Keratinocyte (primary cell): ENCODE measurements around the gene ACO2. TPM values are rescaled to one million over a fixed set of nuclear protein-coding genes. Genes with fewer than 3 reads are reported as not detected.

Source experiments
- DNase-seq: peaks from one replicate; pipeline ENCODE4 v3.0.0-alpha.2; 2011; ENCODE audit warnings: low read depth, missing footprints, low spot score
- FAIRE-seq: peaks from 2 replicates; lab custom pipeline; 2011; peaks lifted over from hg19 to GRCh38; lab: Jason Lieb, UNC
- H2AFZ ChIP-seq: 2 replicates; pipeline ENCODE4 v1.6.0; 2012; ENCODE audit warnings: low read length, control low read depth, inconsistent platforms; ENCODE audit not compliant: control insufficient read depth
- H3K27ac ChIP-seq: 2 replicates; pipeline ENCODE4 v1.5.1; 2011; ENCODE audit warnings: low read length; ENCODE audit not compliant: control insufficient read depth, insufficient read depth
- H3K27me3 ChIP-seq: 3 replicates; pipeline ENCODE4 v1.6.0; 2011; ENCODE audit warnings: low read length; ENCODE audit not compliant: control insufficient read depth, insufficient read depth; ENCODE audit errors: extremely low read depth
- H3K36me3 ChIP-seq, 2 experiments: 2 replicates in 1 of 2; 3 replicates in 1 of 2; pipeline ENCODE4 v1.5.1; 2011; ENCODE audit warnings: low read length in 2 of 2, mild to moderate bottlenecking in 1 of 2; ENCODE audit not compliant: control insufficient read depth in 2 of 2, insufficient read depth in 2 of 2; ENCODE audit errors: extremely low read depth in 1 of 2
- H3K4me1 ChIP-seq: 3 replicates; pipeline ENCODE4 v1.5.1; 2011; ENCODE audit warnings: low read length; ENCODE audit not compliant: control insufficient read depth, insufficient read depth; ENCODE audit errors: extremely low read depth
- H3K4me2 ChIP-seq: 3 replicates; pipeline ENCODE4 v1.6.0; 2011; ENCODE audit warnings: low read depth, low read length; ENCODE audit not compliant: control insufficient read depth, insufficient read depth; ENCODE audit errors: extremely low read depth
- H3K4me3 ChIP-seq, 3 experiments: fragments of 200-600 bp in 1 of 3; sonication (generic) in 1 of 3; 2 replicates in 2 of 3; 3 replicates in 1 of 3; pipeline ENCODE4 v1.5.1; 2011 to 2016; ENCODE audit warnings: low read length in 3 of 3, mild to moderate bottlenecking in 3 of 3, control low read depth in 2 of 3, inconsistent platforms in 1 of 3, low read depth in 1 of 3, mixed read lengths in 1 of 3, mixed run types in 1 of 3, moderate library complexity in 1 of 3; ENCODE audit not compliant: control insufficient read depth in 2 of 3, insufficient read depth in 2 of 3; ENCODE audit errors: extremely low read depth in 1 of 3
- H3K79me2 ChIP-seq: 2 replicates; pipeline ENCODE4 v1.6.0; 2012; ENCODE audit warnings: low read length; ENCODE audit not compliant: control insufficient read depth, insufficient read depth
- H3K9ac ChIP-seq: 3 replicates; pipeline ENCODE4 v1.6.0; 2011; ENCODE audit warnings: low read length; ENCODE audit not compliant: control insufficient read depth, insufficient read depth; ENCODE audit errors: extremely low read depth
- H3K9me1 ChIP-seq: 3 replicates; pipeline ENCODE4 v1.6.0; 2011; ENCODE audit warnings: low read length; ENCODE audit not compliant: control insufficient read depth, insufficient read depth; ENCODE audit errors: extremely low read depth
- H3K9me3 ChIP-seq: 2 replicates; pipeline ENCODE4 v1.5.1; 2012; ENCODE audit warnings: low read depth, low read length; ENCODE audit not compliant: control insufficient read depth
- H4K20me1 ChIP-seq: 3 replicates; pipeline ENCODE4 v1.6.0; 2011; ENCODE audit warnings: low read length; ENCODE audit not compliant: control insufficient read depth, insufficient read depth; ENCODE audit errors: extremely low read depth
- CTCF ChIP-seq, 3 experiments: IDR thresholded peaks in 1 of 3; conservative IDR thresholded peaks in 1 of 3; optimal IDR thresholded peaks in 1 of 3; 2 replicates in 2 of 3; 3 replicates in 1 of 3; pipeline versions ENCODE3 to v1.5.1; 2011; ENCODE audit warnings: low read length in 3 of 3, mild to moderate bottlenecking in 3 of 3, moderate library complexity in 2 of 3, control low read depth in 1 of 3, inconsistent platforms in 1 of 3; ENCODE audit not compliant: insufficient read depth in 2 of 3; ENCODE audit errors: extremely low read depth in 1 of 3
- EZH2 ChIP-seq: IDR thresholded peaks from one replicate; pipeline ENCODE4 v1.6.1; 2012; ENCODE audit warnings: inconsistent platforms, mild to moderate bottlenecking, low read length, moderate library complexity
- dilution Hi-C: fragments of 300-500 bp; cut with MboI; formaldehyde crosslinking; loops from one replicate; pipeline ENCODE4 v1.7.0; 2020; ENCODE audit warnings: low sequenced_read_pairs; ENCODE audit not compliant: extremely low pct_ligation_motif_present
- polyA plus RNA-seq, 5 experiments: library from polyadenylated mRNA; depleted of rRNA in 3 of 5; stranded (reverse) in 3 of 5; stranded (forward) in 1 of 5; unstranded in 1 of 5; fragments of >200 nt; gene quantifications; 1 replicate in 1 of 5; 2 replicates in 3 of 5; 3 replicates in 1 of 5; pipeline versions ENCODE4 v1.2.1 to v1.2.3, GENCODE V29; 2011 to 2012; ENCODE audit warnings: missing spikeins in 2 of 5, low read depth in 1 of 5, low replicate concordance in 1 of 5

The ACO2 gene
- polyA plus RNA-seq, 1 donor (not counting 4 experiments of a cell fraction or from before 2014, with no cell fraction given): 37.2 TPM

GRCh38 chr22:41444360-41445128 is 24.4 kb upstream of the ACO2 start:
- H3K27ac ChIP-seq: peak overlapping the region; percentile 95
- DNase-seq: no peak
- peak; percentile 56 for FAIRE-seq
- H3K27me3 ChIP-seq: no peaks in the 10 kb centered on the region
- peaks cover 11 to 17% of the 10 kb centered on the region in 2 experiments for H3K36me3 ChIP-seq
- H3K4me2 ChIP-seq: peak overlapping the region; percentile 99
- H2AFZ ChIP-seq: peak overlapping the region; percentile 92
- H3K9me3 ChIP-seq: no peaks in the 10 kb centered on the region
- dilution Hi-C loops: no loop called here
- peak overlapping the region; percentile 96 for H3K9ac ChIP-seq
- H3K9me1 ChIP-seq: no peaks in the 10 kb centered on the region
- peak overlapping the region; percentile 71 to 100 (median 97) for H3K4me3 ChIP-seq
- TF ChIP-seq EZH2: no peak
- TF ChIP-seq CTCF (optimal IDR thresholded peaks at IDR 0.05 in 1 of 3, IDR thresholded peaks at IDR 0.05 in 1 of 3, conservative IDR thresholded peaks at IDR 0.05 in 1 of 3; ENCODE audit: extremely low read depth in 1 of 3, insufficient read depth in 2 of 3, low read length in 3 of 3): no peak
- H4K20me1 ChIP-seq: peaks cover 9% of the 10 kb centered on the region
- peaks cover 67% of the 10 kb centered on the region for H3K79me2 ChIP-seq
- peaks cover 15% of the 10 kb centered on the region for H3K4me1 ChIP-seq

- H3K4me2 ChIP-seq: peak overlapping the region; percentile 99
- no peaks in the 10 kb centered on the region for H3K9me1 ChIP-seq
- DNase-seq: no peak
- H3K79me2 ChIP-seq: peaks cover 61% of the 10 kb centered on the region
- H2AFZ ChIP-seq: no peak overlapping the region
- H3K27ac ChIP-seq: peak overlapping the region; percentile 95
- H3K9ac ChIP-seq: peak overlapping the region; percentile 96
- peaks cover 9% of the 10 kb centered on the region for H4K20me1 ChIP-seq
- H3K9me3 ChIP-seq: no peaks in the 10 kb centered on the region
- peak overlapping the region; percentile 71 to 100 (median 97) for H3K4me3 ChIP-seq
- H3K4me1 ChIP-seq: peaks cover 15% of the 10 kb centered on the region
- no peak for FAIRE-seq
- dilution Hi-C loops: no loop called here
- TF ChIP-seq EZH2 (no peak), CTCF (optimal IDR thresholded peaks at IDR 0.05 in 1 of 3, IDR thresholded peaks at IDR 0.05 in 1 of 3, conservative IDR thresholded peaks at IDR 0.05 in 1 of 3; ENCODE audit: extremely low read depth in 1 of 3, insufficient read depth in 2 of 3, low read length in 3 of 3) (no peak)
- peaks cover 9 to 14% of the 10 kb centered on the region in 2 experiments for H3K36me3 ChIP-seq
- no peaks in the 10 kb centered on the region for H3K27me3 ChIP-seq
Measured at GRCh38 chr22:41445129-41446056, 23.5 kb upstream of the ACO2 start.
